B cell (primary cell): ENCODE measurements around the gene CRTAC1. TPM values are rescaled to one million over a fixed set of nuclear protein-coding genes. Genes with fewer than 3 reads are reported as not detected.

Experiments
- ATAC-seq: fragments of 200-7000 bp; cut with Tn5 transposase; one replicate; pipeline ENCODE4 v1.10.0; 2021; ENCODE audit warnings: low read depth, mild to moderate bottlenecking, moderate number of reproducible peaks, moderate library complexity
- CTCF ChIA-PET: fragments of 350-600 bp; sonication (Branson Sonifier 250); formaldehyde crosslinking; loops from one replicate; lab custom pipeline; 2021; ENCODE audit warnings: antibody characterized with exemption, inconsistent platforms; lab: Charles Lee
- POLR2A ChIA-PET: fragments of 350-600 bp; sonication (Branson Sonifier 250); formaldehyde crosslinking; loops from one replicate; lab custom pipeline; 2021; ENCODE audit warnings: antibody characterized with exemption; lab: Charles Lee
- DNase-seq: peaks from one replicate; pipeline ENCODE4 v3.0.0; 2013
- H2AFZ ChIP-seq: 2 replicates; pipeline ENCODE4 v1.6.1; 2012; ENCODE audit warnings: mild to moderate bottlenecking, low read depth, low read length; ENCODE audit not compliant: insufficient read depth, poor library complexity, severe bottlenecking
- H3K27ac ChIP-seq, 2 donors: 1 replicate in 1 of 2; 2 replicates in 1 of 2; pipeline ENCODE4 v1.5.1; 2012 to 2013; ENCODE audit warnings: low read length in 2 of 2, mild to moderate bottlenecking in 2 of 2, moderate library complexity in 1 of 2
- H3K27me3 ChIP-seq, 4 experiments: fragments of 200-600 bp in 1 of 4; sonication (generic) in 1 of 4; replicated peaks in 1 of 4; 1 replicate in 2 of 4; 2 replicates in 2 of 4; pipeline versions ENCODE4 v1.6.1 to v1.7.0; 2013 to 2016; ENCODE audit warnings: low read length in 3 of 4, mild to moderate bottlenecking in 2 of 4, mixed read lengths in 1 of 4, moderate library complexity in 1 of 4; ENCODE audit not compliant: insufficient read depth in 4 of 4, control insufficient read depth in 3 of 4; ENCODE audit errors: control extremely low read depth in 1 of 4
- H3K36me3 ChIP-seq, 2 experiments: replicated peaks in 1 of 2; 1 replicate in 1 of 2; 2 replicates in 1 of 2; pipeline versions ENCODE4 v1.6.1 to v1.7.1; 2013; ENCODE audit warnings: low read length in 1 of 2; ENCODE audit not compliant: insufficient read depth in 2 of 2, control insufficient read depth in 1 of 2; ENCODE audit errors: control extremely low read depth in 1 of 2, extremely low read depth in 1 of 2
- H3K4me1 ChIP-seq, 2 donors: fragments of 200-600 bp in 1 of 2; sonication (generic) in 1 of 2; 1 replicate in 1 of 2; 2 replicates in 1 of 2; pipeline versions ENCODE4 v1.5.1 to v1.6.1; 2013 to 2017; ENCODE audit warnings: low read length in 2 of 2; ENCODE audit not compliant: control insufficient read depth in 2 of 2, insufficient read depth in 2 of 2
- H3K4me2 ChIP-seq: replicated peaks from 2 replicates; pipeline ENCODE3; 2012; ENCODE audit warnings: mild to moderate bottlenecking, low read depth, low read length; ENCODE audit not compliant: poor library complexity, severe bottlenecking
- H3K4me3 ChIP-seq, 5 experiments: fragments of 200-600 bp in 1 of 5; sonication (generic) in 1 of 5; 1 replicate in 3 of 5; 2 replicates in 2 of 5; pipeline versions ENCODE4 v1.5.1 to v1.7.0; 2011 to 2016; ENCODE audit warnings: low read length in 4 of 5, mild to moderate bottlenecking in 4 of 5, low read depth in 2 of 5, control low read depth in 1 of 5, moderate library complexity in 1 of 5; ENCODE audit not compliant: insufficient read depth in 1 of 5; ENCODE audit errors: control extremely low read depth in 1 of 5, extremely low read depth in 1 of 5
- H3K79me2 ChIP-seq: fragments of 200-600 bp; sonication (generic); one replicate; pipeline ENCODE4 v1.6.0; 2016; ENCODE audit warnings: low read length; ENCODE audit not compliant: control insufficient read depth, insufficient read depth
- H3K9ac ChIP-seq: fragments of 200-600 bp; sonication (generic); 2 replicates; pipeline ENCODE4 v1.6.1; 2017; ENCODE audit warnings: mild to moderate bottlenecking, low read length, moderate library complexity
- H3K9me3 ChIP-seq, 3 donors: one replicate each; pipeline versions ENCODE4 v1.6.1 to v1.7.1; 2013; ENCODE audit warnings: low read length in 2 of 3; ENCODE audit not compliant: control insufficient read depth in 2 of 3, insufficient read depth in 1 of 3; ENCODE audit errors: control extremely low read depth in 1 of 3
- H4K20me1 ChIP-seq: 2 replicates; pipeline ENCODE4 v1.6.0; 2012; ENCODE audit warnings: mild to moderate bottlenecking, low read length; ENCODE audit not compliant: insufficient read depth, control insufficient read depth, poor library complexity, severe bottlenecking
- H3K27ac Mint-ChIP-seq: one replicate; pipeline ENCODE4 v1.8.0; 2021; ENCODE audit warnings: mixed read lengths
- H3K27me3 Mint-ChIP-seq: one replicate; pipeline ENCODE4 v1.8.0; 2021; ENCODE audit warnings: mixed read lengths
- H3K4me1 Mint-ChIP-seq: one replicate; pipeline ENCODE4 v1.8.0; 2021; ENCODE audit warnings: mixed read lengths
- H3K4me3 Mint-ChIP-seq: one replicate; pipeline ENCODE4 v1.8.0; 2021; ENCODE audit warnings: mixed read lengths
- H3K9me3 Mint-ChIP-seq: one replicate; pipeline ENCODE4 v1.8.0; 2022; ENCODE audit warnings: mixed read lengths; ENCODE audit not compliant: insufficient read depth
- CTCF ChIP-seq: fragments of 200-600 bp; IDR thresholded peaks from one replicate; pipeline ENCODE4 v1.8.0; 2022; ENCODE audit warnings: antibody characterized with exemption, mild to moderate bottlenecking
- EZH2 ChIP-seq: IDR thresholded peaks from 2 replicates; pipeline ENCODE4 v1.6.1; 2012; ENCODE audit warnings: borderline replicate concordance, low read depth, mild to moderate bottlenecking, moderate library complexity, low read length; ENCODE audit not compliant: insufficient read depth, poor library complexity, severe bottlenecking
- WGBS: methylation state at CpG from one replicate; pipeline ENCODE4 v1.1.5; 2013; ENCODE audit warnings: missing lambda C conversion rate; ENCODE audit not compliant: insufficient coverage; 5-methylcytosine and 5-hydroxymethylcytosine counted together
- intact Hi-C: fragments of 100-400 bp; cut with micrococcal nuclease; formaldehyde crosslinking; loops from one replicate; pipeline ENCODE4 v1.10.0; 2022
- polyA plus RNA-seq: library from polyadenylated mRNA; depleted of rRNA; stranded (reverse); fragments of >200 nt; gene quantifications from 2 replicates; pipeline ENCODE4 v1.2.3, GENCODE V29; 2012
- total RNA-seq, 2 donors: library from RNA; stranded (reverse); fragments of 120-200 nt in 1 of 2; gene quantifications; 1 replicate in 1 of 2; 2 replicates in 1 of 2; pipeline versions ENCODE4 v1.2.3 to v1.2.4, GENCODE V29; 2013 to 2022

CRTAC1 gene
- total and polyA plus RNA-seq, 2 donors (not counting 1 experiment from before 2014, with no cell fraction given): not detected

- ATAC-seq (no peak), DNase-seq (no peak)
- no peaks in the 10 kb centered on the region for H3K9me3 Mint-ChIP-seq
- H3K4me2 ChIP-seq: no peak overlapping the region
- H3K4me3 Mint-ChIP-seq: no peak overlapping the region
- H3K9me3 ChIP-seq: no peaks in the 10 kb centered on the region
- intact Hi-C loops: no loop called here
- ChIA-PET CTCF (interaction anchor here (1.1 to 2.5 kb wide), 2 partner anchors 10 to 22 kb away, joined by 3 to 8 read pairs; no protein-coding TSS in a partner anchor), POLR2A (no interaction called here)
- H3K4me1 Mint-ChIP-seq: no peaks in the 10 kb centered on the region
- no peak overlapping the region for H2AFZ ChIP-seq
- H3K4me3 ChIP-seq: no peak overlapping the region
- no peak overlapping the region for H3K9ac ChIP-seq
- H3K27me3 ChIP-seq: peaks cover 0 to 7% (median 2%) of the 10 kb centered on the region in 4 experiments
- H3K27ac ChIP-seq: no peak overlapping the region
- peaks cover 30% of the 10 kb centered on the region for H3K27me3 Mint-ChIP-seq
- H4K20me1 ChIP-seq: no peaks in the 10 kb centered on the region
- WGBS: 75% methylated on average over 3 of the region's 4 CpGs
- no peak overlapping the region for H3K27ac Mint-ChIP-seq
- no peaks in the 10 kb centered on the region for H3K36me3 ChIP-seq
- TF ChIP-seq CTCF (no peak), EZH2 (no peak)
- H3K79me2 ChIP-seq: no peaks in the 10 kb centered on the region
- no peaks in the 10 kb centered on the region for H3K4me1 ChIP-seq
Measured at GRCh38 chr10:98019784-98020183, 10.6 kb downstream of the CRTAC1 start.

- Mint-ChIP-seq H3K4me1 (no peaks in the 10 kb centered on the region), H3K27ac (no peak overlapping the region), H3K9me3 (no peaks in the 10 kb centered on the region), H3K27me3 (peaks cover 29% of the 10 kb centered on the region), H3K4me3 (no peak overlapping the region)
- intact Hi-C loops: no loop called here
- H3K27ac ChIP-seq: no peak overlapping the region
- no peak overlapping the region for H2AFZ ChIP-seq
- DNase-seq (no peak), ATAC-seq (no peak)
- H3K36me3 ChIP-seq: no peaks in the 10 kb centered on the region
- no peak overlapping the region for H3K9ac ChIP-seq
- no peaks in the 10 kb centered on the region for H3K79me2 ChIP-seq
- H4K20me1 ChIP-seq: no peaks in the 10 kb centered on the region
- no peaks in the 10 kb centered on the region for H3K9me3 ChIP-seq
- 96% methylated on average over 9 of the region's 10 CpGs for WGBS
- no peak overlapping the region for H3K4me2 ChIP-seq
- POLR2A ChIA-PET: no interaction called here
- no peak overlapping the region for H3K4me3 ChIP-seq
- CTCF ChIA-PET: no interaction called here
- H3K4me1 ChIP-seq: no peaks in the 10 kb centered on the region
- no peak for TF ChIP-seq EZH2
- TF ChIP-seq CTCF: no peak
- H3K27me3 ChIP-seq: peaks cover 0 to under 1% (median 0%) of the 10 kb centered on the region in 4 experiments
Measured at GRCh38 chr10:98016772-98017475, 13.5 kb downstream of the CRTAC1 start.
